SK-N-DZ (cell line): ENCODE measurements around the gene FLT4.
"Not testable (repeated sequence)": the region's sequence is repeated elsewhere in the genome, so short reads cannot be mapped to it uniquely, and the experiment has no call there.

Experiments
- DNase-seq: peaks from one replicate; pipeline ENCODE4 v3.0.0-alpha.2; 2015; ENCODE audit warnings: low spot score

The FLT4 gene

DNA sequence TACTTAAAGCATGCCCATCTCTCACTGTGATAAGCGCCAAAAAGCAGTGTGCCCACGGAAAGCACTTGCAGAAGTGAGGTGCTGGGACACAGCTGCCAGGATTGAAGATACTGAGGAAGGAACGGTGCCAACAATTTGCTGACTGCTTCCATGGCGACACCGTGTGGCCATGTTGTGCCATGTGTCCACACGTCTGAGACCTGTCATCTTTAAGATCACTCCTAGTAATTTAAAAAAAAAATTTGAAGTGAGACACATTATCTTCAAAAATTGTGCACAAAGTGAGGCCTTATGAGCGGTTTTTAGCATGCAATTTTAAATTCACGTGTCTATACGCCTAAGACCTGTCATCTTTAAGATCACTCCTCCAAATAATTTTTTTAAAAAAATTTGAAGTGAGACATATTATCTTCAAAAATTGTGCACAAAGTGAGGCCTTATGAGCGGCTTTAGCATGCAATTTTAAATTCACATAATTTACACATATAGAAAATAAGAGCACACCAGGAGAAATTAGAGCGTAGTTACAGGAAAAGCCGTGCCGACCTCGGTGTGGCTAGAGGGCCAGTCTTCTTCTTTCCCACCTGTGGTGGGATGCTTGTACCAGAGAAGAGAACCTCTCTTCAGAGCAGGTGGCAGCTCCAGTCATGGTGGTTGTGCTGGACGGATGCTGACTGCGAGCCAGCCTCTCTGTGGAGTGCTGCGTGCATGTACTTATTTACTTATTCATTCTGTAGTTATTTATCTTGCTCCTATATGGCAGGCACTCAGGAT is 21.4 kb upstream of the FLT4 start:
- peak; percentile 51 for DNase-seq

DNA sequence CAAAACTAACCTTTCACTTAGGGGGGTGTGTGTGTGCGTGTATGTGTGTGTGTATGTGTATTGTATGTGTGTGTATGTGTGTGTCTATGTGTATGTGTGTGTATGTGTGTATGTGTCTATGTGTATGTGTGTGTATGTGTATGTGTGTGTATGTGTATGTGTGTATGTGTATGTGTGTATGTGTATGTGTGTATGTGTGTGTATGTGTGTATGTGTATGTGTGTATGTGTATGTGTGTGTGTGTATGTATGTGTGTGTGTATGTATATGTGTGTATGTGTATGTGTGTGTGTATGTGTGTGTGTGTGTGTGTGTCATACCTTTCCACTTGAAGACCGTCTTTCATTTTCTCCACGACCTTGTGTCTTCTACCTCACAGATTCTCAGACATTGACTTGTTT is 20.8 kb upstream of the FLT4 start:
- DNase-seq: no peak

DNA sequence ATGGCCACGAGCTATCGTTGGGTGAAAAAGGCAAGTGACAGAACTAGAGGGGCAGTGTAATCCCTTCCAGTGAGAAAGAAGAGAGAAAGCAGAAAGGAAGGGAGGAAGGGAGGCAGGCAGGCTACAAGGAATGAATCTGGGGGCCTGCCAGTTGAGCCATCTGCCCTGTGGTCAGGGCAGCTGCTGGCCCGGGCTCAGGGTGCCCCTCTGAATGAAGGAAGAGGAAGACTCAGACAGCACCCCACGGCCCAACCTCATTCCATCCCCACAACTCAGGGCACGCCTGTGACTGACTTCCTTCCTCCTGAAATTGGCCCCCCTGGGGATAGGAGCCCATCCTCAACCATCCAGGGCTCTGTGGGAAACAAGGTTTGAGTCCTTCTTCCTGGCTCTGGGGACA is 20.3 kb upstream of the FLT4 start:
- no peak for DNase-seq

GRCh38 chr5:180668835-180669596 is 19.6 kb upstream of the FLT4 start:
- no peak for DNase-seq

DNA sequence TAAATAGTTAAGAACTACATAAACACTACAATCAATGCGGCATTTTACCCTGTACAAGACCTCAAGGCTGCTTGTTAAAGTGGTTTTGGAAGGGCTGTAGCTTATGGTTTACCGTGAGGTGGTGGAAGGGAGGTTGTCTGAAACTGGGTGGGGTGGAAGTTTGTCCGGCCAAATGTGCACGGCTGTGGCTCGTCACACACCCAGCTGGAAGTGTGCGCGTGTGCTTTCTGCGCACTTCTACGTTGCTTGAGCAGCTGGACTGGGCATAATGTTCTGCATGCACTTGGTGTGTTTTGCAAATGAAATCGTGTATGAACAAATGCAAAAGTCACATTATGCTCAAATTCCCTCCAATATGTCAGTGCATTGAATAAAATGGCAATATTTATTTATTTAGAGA is 17.4 kb upstream of the FLT4 start:
- DNase-seq: no peak

- DNase-seq: no peak
These were observed 16.4 kb upstream of the FLT4 start for GRCh38 chr5:180665682-180666404.

GRCh38 chr5:180658774-180659564 is 9.6 kb upstream of the FLT4 start:
- no peak for DNase-seq

DNA sequence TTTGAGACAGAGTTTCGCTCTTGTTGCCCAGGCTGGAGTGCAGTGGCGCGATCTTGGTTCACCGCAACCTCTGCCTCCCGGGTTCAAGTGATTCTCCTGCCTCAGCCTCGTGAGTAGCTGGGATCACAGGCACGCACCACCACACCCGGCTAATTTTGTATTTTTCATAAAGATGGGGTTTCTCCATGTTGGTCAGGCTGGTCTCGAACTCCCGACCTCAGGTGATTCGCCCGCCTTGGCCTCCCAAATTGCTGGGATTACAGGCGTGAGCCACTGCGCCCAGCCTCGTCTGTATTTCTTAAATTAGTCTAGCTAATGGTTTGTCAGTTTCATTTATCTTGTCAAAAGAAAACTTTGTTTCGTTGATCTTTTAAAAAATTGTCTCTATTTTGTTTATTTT is 5.8 kb upstream of the FLT4 start:
- not testable (repeated sequence) for DNase-seq

GRCh38 chr5:180652771-180653170 is 3.4 kb upstream of the FLT4 start:
- DNase-seq: no peak

DNA sequence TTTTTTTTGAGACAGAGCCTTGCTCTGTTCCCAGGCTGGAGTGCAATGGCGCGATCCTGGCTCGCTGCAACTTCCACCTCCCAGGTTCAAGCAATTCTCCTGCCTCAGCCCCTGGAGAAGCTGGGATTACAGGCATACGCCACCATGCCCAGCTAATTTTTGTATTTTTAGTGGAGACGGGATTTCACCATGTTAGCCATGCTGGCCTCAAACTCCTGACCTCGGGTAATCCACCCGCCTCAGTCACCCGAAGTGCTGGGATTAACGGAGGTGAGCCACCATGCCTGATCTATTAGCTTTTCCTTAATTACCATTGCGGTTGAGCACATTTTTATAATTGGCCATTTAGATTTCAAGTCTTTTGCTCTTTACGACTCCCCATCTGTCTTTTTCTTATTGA is 2.9 kb upstream of the FLT4 start:
- no peak for DNase-seq

DNA sequence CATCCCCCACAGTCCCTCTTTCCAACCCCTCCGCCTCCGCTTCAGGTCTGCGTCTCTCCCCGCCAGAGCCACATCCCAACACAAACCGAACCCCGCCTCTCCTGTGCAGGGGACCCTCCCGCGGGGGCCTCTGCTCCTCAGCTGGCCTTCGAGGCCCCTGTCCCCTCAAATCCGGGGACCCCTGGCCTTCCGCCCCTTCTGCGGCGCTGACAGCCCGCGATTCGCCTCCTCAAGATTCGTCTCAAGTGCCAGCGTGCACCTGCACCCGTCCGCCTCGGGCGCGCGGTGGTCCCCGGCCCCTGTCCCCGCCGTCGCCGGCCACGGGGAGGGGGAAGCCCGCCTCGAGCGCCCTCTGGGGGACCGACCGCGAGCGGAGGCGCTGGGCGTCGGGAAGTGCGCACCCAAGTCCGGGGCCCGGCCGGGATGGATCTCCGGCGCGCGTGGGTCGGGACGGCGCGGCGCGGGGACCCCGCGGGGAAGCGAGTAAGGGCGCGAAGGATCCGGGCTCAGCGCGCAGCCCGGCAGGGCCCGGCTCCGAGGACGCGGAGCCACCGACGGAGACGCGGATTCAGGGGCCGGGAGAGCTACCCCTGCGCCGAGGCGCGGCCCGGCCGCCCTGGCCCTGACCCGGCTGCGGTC is 623 bp downstream of the FLT4 start:
- DNase-seq: no peak

DNA sequence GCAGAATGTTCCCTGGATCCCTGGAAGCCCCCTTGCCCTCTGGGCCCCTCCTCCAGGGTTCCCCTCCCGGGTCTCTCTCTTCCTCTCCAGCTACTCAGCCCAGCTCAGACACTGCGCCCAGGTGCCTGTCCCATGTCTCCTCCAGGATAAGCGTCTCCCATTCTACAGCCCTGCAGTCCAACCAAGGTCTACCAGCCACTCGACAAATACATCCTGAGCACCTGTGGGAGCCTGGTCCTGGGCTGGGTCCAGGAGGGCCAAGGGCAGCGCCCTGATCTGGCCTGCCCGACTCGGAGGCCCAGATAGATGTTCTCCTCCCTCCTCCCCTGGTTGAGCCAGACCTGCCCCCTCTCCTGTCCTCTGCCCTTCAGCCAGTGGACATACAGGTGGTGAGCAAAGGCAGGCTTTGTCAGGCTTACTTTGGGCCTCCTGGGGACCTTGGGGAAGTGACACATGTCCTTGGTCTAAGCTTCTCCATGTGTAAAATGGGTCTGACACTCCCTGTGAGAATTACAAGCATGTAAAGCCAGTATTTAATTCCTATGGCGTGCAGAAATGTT is 1.4 kb downstream of the FLT4 start:
- DNase-seq: no peak

DNA sequence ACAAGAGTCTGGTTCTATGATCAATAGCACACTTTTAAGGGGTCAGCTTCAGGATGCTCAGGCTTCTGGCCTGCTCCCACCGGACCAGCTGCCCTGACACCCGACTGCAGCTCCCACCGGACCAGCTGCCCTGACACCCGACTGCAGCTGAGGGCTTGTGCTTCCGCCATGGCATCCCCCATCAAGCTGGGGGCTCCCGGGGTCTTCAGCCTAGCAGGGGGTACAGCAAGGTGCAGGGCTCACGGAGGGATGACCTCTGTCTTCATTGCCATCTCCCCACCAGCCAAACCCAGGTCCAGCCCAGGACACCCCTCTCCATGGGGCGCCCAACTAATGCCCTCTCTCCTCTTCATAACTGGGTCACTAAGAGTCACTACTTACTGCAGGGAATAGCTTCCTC is 1.9 kb downstream of the FLT4 start:
- DNase-seq: no peak

GRCh38 chr5:180646963-180647305 is 2.5 kb downstream of the FLT4 start:
- no peak for DNase-seq

DNA sequence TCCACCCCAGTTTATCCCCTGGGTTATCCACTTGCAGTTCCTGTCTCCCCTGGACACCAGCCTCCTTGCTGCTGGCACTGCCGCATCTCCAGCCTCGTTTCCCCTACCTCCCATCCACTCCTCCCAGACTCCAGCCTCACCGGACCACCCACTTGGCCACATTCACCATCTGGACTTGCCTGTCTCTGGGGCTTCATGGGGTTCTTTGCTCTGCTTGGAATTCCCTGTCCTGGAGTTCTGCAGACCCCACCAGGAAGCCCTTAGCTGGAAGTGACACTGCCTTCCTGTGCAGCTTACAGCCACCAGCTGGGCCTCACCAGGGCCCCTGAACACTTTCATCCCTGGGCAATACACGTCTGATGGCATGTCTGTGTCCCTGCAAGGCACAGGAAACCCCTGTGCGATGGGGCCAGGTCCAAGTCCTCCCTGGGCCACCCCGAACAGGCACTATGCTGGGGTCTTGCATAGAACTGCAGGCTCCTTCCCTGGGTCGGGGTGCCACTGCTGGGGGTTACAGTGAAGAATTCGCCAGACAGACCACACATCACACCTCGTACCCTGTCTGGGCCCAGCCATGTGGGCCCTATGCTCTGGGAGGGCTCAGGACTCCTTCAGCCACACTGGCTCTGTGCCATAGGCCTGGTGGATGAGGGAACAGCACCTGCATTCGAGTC is 3.0 kb downstream of the FLT4 start:
- DNase-seq: no peak

- no peak for DNase-seq
These were observed 3.9 kb downstream of the FLT4 start for GRCh38 chr5:180645274-180646204.

- DNase-seq: no peak
These were observed 4.6 kb downstream of the FLT4 start for GRCh38 chr5:180644825-180645273.

DNA sequence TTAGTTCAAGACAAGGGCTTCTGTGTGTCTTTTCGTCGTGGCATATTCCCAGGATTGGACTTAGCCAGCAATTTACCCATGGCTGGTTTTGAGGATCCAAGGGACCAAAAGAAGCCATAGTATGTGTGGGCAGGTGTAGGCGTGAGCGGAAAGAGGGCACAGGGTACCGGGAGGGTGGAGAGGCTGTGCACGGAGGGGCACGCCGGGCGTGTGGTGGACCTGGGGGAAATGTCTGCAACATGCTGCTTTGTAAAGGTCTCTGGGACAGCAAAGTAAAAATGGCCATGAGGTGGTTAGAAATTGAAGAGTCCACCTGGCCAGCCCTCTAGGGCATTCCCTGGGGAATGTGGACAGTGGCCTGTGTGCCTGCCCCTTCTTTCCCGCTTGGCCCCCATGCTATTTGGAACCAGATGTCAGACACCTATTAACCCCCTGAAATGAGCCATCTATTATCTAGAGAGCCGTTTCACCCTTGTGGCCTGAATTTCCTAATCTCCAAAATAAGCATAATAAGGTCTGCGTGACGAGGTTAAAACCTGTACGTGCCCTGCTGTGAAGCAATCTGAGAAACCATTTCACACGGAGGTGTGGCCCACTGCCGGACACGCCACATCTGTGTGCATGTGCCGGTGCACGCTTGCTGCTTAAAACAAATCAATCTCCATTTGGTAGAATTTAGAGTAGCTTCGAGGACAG is 5.1 kb downstream of the FLT4 start:
- no peak for DNase-seq
